Body of pancreas (tissue), 4 donors: Measurements from ENCODE around the gene ASPG.

Experiments
- CTCF ChIP-seq, 7 experiments: fragments of 450-650 bp in 4 of 7; fragments of 200-600 bp in 3 of 7; sonication (generic) in 3 of 7; IDR thresholded peaks; one replicate each; pipeline ENCODE4 v1.5.1; 2016 to 2019; ENCODE audit warnings: antibody characterized with exemption in 7 of 7
- POLR2A ChIP-seq, 3 donors: fragments of 450-650 bp; IDR thresholded peaks; one replicate each; pipeline ENCODE4 v1.6.1; 2016; ENCODE audit warnings: antibody characterized with exemption in 3 of 3, mild to moderate bottlenecking in 2 of 3

- TF ChIP-seq POLR2A (IDR thresholded peaks at IDR 0.05) = no peak
- TF ChIP-seq CTCF (IDR thresholded peaks at IDR 0.05) = no peak
Observed at GRCh38 chr14:104119488-104120251, 34.2 kb downstream of the ASPG start.
